ENCODE data around the gene FAM32A.
A peak's percentile ranks its signal among the peaks of the same experiment; 100 is the strongest.
"Not testable (repeated sequence)": the region's sequence is repeated elsewhere in the genome, so short reads cannot be mapped to it uniquely, and the experiment has no call there.

Gene FAM32A

DNA sequence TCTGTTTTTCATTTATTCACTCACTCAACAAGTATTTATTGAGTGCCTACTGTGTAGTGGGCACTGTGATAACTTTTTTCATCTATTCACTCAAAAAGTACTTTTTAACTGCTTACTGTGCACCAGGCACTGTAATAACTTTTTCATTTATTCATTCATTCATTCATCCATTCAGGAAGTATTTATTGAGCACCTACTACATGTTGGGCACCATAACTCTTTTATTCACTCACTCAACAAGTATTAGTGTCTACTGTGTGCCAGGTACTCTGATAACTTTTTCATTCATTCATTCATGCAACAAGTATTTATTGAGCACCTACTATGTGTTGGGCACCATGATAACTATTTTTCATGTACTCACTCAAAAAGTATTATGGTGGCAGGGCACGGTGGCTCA is 18.8 kb upstream of the FAM32A start:
- no peak for DNase-seq

GRCh38 chr19:16167055-16167454 is 18.2 kb upstream of the FAM32A start:
- DNase-seq: no peak

DNA sequence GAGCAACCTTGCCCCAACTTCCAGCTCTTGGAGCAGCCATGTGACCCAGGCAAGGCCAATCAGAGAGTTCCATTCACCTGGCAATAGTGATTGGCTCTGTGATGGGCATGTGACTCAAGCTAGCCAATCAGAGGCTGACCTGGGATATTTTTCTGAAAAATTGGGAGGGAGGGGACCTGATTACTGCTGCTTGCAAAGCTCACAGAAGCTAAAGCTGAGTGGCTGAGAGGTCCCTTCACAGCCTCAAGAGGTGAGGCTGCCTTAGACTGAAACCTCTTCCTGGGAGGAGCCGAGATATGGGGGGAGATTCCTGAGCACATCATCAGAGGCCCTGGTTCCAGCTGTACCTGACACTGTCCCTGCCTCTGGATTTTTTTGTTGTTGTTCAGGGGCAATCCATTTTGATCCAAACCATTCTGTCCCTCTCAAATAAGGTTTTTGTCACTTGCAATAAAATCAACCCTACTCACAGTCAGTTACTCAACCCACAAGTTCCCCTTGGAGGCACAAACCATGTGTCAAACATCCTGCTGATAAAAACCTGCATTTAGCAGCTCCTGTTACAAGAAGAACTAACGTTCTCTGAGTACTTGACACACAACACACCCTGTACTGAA is 16.6 kb upstream of the FAM32A start:
- DNase-seq: no peak

DNA sequence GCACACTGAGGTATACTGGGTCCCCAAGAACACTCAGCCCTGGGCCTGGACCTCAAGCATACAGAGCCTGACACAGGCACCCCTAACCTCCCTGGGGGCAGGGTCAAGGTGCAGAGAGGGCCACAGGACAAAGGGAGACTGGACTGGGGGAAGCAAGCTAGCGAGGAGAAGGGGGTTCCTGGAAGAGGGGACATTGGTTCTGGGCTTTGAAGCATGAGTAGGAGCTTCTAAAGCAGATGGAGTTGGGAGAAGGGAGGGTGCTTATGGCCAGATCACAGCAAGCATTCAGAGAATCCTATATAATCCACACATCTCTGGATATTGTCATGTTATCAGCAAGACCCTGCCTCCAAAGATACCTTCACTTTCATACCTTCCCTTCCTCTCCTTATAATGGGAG is 15.1 kb upstream of the FAM32A start:
- DNase-seq: no peak

GRCh38 chr19:16175954-16176353 is 9.3 kb upstream of the FAM32A start:
- DNase-seq: no peak

DNA sequence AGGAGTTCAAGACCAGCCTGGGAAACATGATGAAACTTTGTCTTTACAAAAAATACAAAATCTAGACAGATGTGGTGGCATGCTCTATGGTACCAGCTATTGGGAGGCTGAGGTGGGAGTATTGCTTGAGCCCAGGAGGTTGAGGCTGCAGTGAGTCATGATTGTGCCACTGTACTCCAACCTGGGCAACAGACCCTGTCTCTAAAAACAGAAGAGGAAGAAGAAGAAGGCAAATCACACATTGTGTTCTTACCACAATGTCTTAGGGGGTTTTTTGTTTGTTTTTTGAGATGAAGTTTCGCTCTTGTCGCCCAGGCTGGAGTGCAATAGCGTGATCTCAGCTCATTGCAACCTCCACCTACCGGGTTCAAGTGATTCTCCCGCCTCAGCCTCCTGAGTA is 6.3 kb upstream of the FAM32A start:
- DNase-seq: not testable (repeated sequence)

- DNase-seq: no peak
Measured at GRCh38 chr19:16180611-16181010, 4.6 kb upstream of the FAM32A start.

DNA sequence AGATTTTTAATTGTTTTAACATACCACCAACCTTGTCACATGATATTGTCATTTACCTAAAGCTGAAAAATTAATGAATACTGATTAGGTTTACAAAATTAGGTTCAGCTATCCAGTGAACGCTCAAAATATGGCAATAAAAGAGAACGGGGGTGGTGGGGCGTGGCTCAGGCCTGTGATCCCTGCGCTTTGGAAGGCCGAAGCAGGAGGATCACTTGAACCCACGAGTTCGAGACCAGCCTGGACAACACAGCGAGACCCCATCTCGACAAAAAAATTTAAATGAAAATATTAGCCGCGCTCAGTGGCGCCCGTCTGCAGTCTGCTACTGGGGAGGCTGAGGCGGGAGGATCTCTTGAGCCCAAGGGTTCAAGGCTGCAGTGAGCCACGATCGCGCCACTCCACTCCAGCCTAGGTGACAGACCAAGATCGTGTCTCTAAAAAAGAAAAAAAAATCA is 516 bp upstream of the FAM32A start:
- no peak for DNase-seq

- peak in 1 of 2 experiments; percentile 15 for DNase-seq
Measured at GRCh38 chr19:16185768-16186123, 536 bp downstream of the FAM32A start.

DNA sequence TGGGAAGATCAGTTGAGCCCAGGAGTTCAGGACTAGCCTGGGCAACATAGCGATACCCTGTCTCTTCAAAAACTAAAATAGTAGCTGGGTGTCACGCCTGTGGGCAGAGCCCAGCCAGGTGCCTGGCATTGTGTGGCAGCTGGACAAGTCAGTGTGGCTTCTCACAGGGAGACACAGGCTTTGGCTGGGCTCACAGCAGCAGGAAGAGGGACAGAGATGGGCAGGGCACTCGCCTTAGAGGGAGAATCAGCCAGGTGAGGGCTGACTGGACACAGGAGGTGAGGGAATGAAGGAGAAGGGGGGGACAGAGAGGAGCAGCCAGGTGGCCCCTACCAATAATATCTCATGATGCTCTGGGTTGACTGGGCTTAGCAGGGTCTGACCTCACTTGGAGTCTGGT is 3.3 kb downstream of the FAM32A start:
- DNase-seq: no peak

GRCh38 chr19:16190198-16190597 is 5.0 kb downstream of the FAM32A start:
- DNase-seq: no peak

DNA sequence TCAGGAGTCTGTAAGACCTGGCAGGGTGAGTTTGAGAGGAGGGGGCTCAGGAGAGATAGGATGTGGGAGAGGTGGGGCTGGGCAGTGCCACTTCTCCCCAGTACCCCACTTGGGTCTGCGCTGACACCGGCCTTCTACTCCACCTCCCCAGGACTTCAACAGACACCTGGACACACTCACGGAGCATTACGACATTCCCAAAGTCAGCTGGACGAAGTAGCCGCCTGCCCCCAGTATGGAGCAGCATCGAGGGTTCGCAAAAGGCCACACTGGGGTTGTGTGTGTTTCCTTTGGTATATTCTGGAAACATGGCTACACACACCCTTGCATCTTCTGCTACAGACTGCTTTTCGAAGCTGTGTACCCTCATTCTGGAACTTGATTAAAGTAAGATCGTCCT is 5.5 kb downstream of the FAM32A start:
- DNase-seq: no peak

GRCh38 chr19:16191216-16191908 is 6.2 kb downstream of the FAM32A start:
- no peak for DNase-seq

GRCh38 chr19:16193466-16193865 is 8.3 kb downstream of the FAM32A start:
- no peak for DNase-seq

DNA sequence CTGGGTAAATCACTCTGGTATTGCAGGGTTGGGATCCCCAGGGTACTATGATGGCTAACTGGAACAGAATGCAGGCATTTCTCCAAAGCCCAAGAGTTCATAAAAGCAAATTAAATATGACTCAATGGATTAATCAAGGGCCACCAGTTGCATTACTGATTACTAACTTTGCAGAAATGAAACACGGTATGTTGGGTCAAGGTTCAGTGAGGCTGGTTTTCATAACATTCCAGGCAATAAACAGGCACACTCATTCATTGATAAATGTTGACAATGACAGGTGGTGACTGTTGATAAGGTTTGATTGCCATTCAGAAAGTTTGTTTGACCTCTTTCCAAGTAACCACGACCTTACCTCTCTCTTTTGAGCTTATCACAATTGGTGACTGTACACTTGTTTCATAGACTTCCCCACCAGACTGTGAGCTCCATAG is 12.0 kb downstream of the FAM32A start:
- no peak for DNase-seq

DNA sequence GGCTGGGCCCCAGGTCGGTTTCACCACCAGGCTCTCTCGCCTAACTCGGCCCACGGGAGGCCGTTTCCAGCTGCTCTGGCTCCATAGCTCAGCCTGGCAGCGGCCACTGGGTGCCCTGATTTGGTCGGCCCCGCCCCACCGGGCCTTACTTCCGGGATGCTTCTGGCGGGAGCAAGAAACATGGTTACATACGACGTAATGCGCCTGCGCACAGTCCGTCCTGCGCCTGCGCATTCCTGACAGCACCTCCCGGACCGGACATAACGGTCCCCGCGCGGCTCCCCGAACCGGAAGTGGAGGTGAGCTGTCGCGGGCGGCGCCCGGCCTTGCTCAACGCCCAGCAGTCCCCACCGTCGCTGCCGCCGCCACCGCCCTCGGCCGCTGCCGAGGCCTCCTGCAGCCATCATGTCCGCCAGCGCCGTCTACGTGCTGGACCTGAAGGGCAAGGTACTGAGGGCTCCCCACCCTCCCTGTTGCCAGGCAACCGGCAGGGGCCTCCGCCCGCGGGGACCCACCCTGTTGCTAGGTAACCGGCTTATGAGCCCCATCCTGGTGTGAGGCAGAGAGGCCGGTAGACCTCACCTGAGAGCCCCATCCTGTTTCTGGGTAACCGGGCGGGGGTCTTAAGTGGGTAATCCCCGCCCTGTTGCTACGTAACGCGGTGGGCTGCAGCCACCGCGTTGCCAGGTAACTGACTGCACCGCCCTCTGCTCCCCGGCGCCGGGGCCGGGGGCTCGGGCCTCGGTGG is 12.6 kb downstream of the FAM32A start, which contains the start of gene AP1M1:
Gene AP1M1, plus strand, starts transcription at position 290 of the 748 bp plus-strand sequence. Its CDS starts 116 bp downstream, at position 406.
- peak; percentile 97 for DNase-seq

- DNase-seq: no peak
Measured at GRCh38 chr19:16198370-16198651, 13.1 kb downstream of the FAM32A start.

DNA sequence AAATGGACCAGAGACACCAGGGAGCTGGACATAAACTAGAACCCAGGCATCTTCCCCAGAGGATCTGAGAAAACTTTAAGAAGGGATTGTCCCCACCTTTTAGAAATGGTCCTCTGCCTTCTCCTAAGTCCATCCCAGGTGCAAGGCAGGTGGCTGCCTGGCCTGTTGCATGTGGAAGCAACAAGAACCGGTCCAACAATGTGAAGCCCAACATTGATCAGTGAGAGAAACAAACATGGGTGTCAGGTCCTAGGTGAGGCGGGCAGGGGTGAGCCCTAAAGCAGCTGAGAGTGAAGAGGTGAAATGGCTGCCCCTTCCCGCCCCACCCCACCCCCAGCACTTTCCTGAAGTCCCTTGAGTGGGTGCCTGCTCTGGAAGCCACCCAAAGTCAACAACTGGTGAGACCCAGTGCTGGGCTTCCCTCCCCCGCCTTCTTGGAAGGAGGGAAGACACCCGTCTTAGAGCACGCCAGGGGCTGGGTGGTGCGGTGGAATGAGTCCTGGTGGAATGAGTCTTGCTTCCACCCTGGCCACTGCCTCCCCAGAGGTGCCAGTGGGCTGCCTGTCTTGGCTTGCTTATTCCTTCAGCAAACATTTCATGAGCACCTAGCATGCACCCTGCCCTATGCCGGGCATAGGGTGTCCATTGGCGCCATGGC is 14.2 kb downstream of the FAM32A start:
- DNase-seq: no peak

DNA sequence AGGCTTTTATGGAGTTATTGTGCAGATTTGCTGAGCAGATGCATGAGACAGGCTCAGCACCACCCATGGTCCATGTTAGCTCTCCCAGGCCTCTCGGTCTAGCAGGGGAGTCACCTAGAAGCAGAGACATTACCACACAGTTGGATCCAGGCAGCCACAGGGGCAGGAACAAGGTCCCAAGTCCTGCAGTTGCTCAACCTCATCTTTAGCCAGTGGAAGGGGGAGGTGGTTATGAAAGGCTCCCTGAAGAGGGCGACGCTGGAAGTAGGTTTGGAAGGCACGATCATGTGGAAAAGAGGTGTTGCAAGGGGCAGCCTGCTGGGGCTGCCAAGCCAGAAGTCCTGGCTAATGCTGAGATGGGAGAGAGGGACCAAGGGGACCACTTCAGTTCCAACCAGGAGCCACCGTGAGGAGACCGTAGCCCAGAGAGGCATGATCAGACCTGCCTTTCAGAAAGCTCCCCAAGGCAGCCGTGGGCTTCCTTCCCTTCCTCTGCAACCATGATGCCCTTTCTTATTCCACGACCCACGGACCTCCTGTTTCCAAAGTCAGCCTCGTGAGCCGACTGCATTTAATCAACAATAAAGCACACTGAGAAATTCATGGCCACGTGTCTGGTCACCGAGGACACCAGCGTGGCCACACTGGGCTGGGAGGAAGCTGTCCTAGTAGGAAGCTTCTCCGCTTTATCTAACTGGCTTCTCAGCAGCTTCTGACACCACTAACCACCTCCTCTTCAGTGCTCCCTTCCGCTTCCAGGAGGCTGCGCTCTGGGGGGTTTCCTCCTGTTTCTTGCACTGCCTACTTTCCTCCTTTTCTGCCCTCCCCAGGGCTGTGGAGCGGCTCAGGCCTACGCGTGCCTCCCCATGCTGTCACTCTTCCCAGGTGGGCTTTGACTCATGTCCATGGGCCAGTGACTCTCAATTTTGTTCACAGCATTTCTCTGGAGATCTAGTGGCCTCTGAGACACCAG is 15.1 kb downstream of the FAM32A start:
- no peak for DNase-seq

DNA sequence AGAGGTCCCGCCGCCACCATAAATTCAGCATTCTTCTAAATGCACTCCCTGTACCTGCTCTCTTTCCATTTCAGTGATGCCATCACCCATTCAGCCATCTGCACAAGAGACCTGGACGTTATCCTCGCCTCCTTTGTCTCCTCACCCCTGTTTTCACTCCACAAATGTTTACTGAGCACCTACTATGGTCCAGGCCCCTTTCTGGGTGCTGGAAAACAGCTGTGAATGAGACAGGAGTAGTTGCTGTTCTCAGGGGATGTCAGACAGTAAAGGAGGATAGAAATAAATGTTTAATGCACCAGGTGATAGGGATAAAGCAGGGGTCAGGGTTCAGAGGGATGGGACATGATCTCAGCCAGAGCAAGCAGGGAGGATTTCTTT is 15.8 kb downstream of the FAM32A start:
- no peak for DNase-seq

DNA sequence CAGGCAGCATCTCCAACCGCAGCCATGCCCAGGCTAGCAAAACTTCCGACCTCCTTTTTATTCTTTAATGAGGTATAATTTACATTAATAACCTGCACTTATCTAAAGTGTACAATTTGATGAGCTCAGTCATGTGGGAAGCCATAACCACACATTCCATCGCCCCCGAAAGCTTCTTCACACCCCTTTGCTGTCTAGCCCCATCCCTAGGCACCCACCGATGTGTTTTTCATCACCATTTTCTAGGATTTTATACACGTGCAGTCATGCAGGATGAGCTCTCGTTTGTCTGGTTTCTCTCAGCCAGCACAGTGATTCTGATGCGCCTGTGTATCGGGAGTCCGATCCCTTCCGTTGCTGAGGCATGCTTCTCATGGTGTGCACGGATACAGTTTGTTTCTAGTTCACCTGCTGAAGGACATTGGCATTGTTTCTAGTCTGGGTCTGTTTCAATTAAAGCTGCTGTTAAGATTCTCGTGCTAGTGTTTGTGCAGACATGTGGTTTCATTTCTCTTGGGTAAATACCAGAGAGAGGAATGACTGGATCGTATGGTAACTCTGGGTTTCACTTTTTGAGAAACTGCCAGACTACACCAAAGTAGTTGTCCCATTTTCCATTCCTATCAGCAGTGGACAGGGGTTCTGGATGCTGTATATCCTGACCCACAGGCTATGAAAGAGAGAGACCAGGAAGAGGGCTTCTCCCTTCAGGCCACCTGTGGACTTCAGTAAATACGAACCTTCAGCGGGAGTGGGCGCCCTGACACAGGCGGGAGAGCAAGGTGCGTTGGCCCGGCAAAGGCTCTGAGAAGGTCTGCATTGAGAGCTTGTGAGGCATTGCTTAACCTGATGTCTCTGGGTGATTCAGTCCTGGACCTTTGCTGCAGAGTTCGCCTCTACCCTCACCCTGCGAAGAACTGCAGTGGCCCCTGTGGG is 17.4 kb downstream of the FAM32A start:
- no peak for DNase-seq
